ENCODE results near the gene CLCNKA.
A peak's percentile ranks its signal among the peaks of the same experiment; 100 is the strongest.
"Not testable (repeated sequence)": the region's sequence is repeated elsewhere in the genome, so short reads cannot be mapped to it uniquely, and the experiment has no call there.

Gene CLCNKA

DNA sequence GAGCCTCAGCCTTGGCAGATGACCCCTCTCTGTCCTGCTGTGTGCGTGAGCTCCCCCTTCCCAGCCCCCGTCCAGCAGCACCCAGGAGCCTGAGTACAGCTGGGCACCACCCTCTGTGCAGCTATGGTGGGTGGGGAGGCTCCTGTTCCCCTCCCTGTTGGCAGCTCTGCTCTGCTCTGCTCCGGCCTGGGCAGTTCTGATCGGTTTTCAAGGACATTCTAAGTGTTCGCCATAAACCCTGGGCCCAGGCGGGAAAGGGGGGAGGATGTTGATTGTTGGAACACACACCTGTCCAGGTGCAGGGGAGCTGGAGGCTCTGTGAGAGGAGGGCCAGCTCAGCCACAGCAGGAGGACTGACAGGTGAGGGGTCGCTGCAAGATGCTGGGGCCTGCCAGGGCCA is 21.7 kb downstream of the CLCNKA start, which contains the start of gene CLCNKB:
Gene CLCNKB (plus strand): TSS at position 262 of the 400 bp plus-strand sequence. CDS start 711 bp downstream, outside the sequence.
- no peak for TF ChIP-seq CTCF (conservative IDR thresholded peaks at IDR 0.05)
- no peak within 1 kb of the TSS for H3K27ac ChIP-seq

GRCh38 chr1:16043950-16044349 is 22.1 kb downstream of the CLCNKA start:
- no peak overlapping the region for H3K27ac ChIP-seq
- no peak for TF ChIP-seq CTCF (conservative IDR thresholded peaks at IDR 0.05)

- H3K27ac ChIP-seq = no peak overlapping the region
- TF ChIP-seq CTCF (conservative IDR thresholded peaks at IDR 0.05) = no peak
These were observed 25.0 kb downstream of the CLCNKA start for GRCh38 chr1:16046842-16047241.

DNA sequence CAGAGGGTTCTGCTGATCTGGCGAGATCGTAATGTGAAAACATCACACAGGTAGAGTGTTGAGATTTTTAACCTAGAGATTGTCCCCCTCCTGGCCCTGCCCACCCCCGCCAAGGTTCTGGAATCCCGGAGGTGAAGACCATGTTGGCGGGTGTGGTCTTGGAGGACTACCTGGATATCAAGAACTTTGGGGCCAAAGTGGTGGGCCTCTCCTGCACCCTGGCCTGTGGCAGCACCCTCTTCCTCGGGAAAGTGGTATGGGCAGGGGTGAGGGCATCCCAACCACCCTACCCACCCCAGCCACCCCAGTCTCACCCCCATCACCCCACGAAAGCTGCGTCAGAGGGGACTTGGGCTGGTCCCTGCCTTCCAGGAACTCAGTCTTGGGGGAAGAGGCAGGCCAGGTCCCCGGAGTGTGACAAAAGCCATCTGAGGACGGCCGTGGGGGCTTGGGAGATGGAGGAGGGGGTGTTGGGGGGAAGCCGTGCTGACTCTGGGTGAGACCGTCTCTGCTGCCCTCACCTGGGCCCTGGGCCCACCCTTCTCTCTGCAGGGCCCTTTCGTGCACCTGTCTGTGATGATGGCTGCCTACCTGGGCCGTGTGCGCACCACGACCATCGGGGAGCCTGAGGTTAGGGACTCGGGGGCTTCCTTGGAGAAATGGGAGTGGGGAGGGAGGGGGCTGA is 26.1 kb downstream of the CLCNKA start:
- TF ChIP-seq CTCF (conservative IDR thresholded peaks at IDR 0.05) = no peak
- H3K27ac ChIP-seq = no peak overlapping the region

DNA sequence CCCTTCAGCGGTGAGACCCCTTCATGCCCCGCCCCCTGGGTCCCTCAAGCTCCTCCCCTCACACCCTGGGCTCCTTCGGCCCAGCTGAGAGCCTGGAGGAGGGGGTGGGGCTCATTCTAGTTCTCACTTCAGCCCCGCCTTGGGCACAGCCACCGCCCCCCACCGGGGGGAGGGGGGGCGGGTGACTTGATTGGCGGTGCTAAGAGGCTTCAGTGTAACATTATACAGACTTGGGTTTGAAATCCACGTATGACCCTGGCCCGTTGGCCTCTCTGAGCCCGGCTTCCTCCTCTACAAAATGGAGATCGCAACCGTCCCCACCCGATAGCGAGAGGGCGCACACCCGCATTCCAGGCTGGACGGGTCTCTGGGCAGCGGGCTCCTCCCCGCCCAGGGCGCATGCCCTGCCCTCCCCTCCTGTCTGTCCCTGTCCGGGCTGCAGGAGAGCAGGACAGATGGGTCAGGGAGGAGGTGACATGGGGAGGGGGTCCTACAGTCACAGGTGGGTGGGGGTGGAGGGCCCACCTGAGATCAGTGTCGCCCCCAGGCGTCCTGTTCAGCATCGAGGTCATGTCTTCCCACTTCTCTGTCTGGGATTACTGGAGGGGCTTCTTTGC is 26.8 kb downstream of the CLCNKA start:
- H3K27ac ChIP-seq = peak overlapping the region; percentile 43; the same call in 1 of the 2 replicates
- 0 out of 2 replicates have a peak, but pooled peaks have one; percentile 6 for TF ChIP-seq CTCF (conservative IDR thresholded peaks at IDR 0.05)

- no peak for TF ChIP-seq CTCF (conservative IDR thresholded peaks at IDR 0.05)
- no peak overlapping the region for H3K27ac ChIP-seq
These were observed 28.5 kb downstream of the CLCNKA start for GRCh38 chr1:16050328-16050727.

- no peak overlapping the region for H3K27ac ChIP-seq
- TF ChIP-seq CTCF (conservative IDR thresholded peaks at IDR 0.05) = no peak
These were observed 29.2 kb downstream of the CLCNKA start for GRCh38 chr1:16051039-16051438.

DNA sequence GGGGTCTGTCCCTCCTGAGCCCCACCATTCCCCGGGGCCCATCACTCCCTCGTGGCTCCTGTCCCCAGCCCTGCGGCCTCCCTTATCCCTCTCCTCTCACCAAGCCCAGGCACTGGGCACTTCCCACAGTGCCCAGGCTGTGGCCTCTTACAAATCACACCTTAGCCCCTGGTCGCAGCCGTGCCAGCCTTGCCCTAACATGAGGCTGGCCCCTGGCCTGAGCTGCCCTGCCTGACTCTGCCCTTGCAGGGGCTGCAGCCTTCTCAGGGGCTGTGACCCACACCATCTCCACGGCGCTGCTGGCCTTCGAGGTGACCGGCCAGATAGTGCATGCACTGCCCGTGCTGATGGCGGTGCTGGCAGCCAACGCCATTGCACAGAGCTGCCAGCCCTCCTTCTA is 30.1 kb downstream of the CLCNKA start:
- not testable (repeated sequence) for H3K27ac ChIP-seq
